GM23248 (cell line): ENCODE measurements around the gene VAPA.

Experiments
- EZH2 ChIP-seq: fragments of 200-600 bp; sonication (generic); IDR thresholded peaks from 2 replicates; pipeline ENCODE4 v1.6.1; 2018; ENCODE audit warnings: antibody characterized with exemption, mild to moderate bottlenecking; ENCODE audit not compliant: insufficient read depth, poor library complexity, severe bottlenecking
- EZH2phosphoT487 ChIP-seq: fragments of 200-600 bp; sonication (generic); IDR thresholded peaks from 2 replicates; pipeline ENCODE4 v1.6.1; 2018; ENCODE audit warnings: antibody characterized with exemption, moderate library complexity, mild to moderate bottlenecking, low read depth; ENCODE audit not compliant: insufficient read depth

DNA sequence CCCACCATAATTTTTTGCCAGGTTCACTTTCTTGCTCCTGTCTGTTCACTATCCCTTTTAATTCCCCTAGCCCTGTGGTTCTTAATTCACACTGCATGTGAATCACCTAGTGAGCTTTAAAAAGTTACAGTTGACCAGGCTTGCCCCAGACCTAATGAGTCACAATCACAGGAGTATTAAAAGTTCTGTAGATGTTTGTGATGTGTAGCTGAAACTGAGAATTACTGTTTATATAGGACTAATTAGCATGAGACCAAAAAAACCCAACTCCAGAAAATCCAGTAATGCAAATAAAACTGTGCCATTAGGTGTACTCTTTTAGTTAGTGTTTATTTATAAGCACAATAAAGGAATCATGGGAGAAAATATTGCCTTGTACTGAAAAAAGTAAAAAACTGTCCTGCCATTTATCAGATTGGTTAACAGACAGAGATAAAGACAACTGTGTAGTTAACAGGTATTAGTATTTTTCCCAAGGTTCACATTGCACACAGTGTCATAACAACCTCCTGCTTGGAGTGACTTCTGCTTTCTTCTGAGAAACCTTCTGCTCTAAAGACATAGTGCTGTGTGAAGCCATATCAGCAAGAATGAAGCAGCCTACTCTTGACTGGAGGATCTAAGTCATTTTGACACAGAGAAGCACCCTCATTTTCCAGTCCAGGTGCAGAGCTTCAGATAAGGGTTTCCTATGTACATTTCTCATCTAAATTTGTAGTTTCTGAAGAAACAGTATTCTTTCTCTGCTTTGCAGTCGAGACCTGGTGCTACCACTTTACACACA lies 39.0 kb downstream of the VAPA start:
- no peak for TF ChIP-seq EZH2
- no peak for TF ChIP-seq EZH2phosphoT487
